Esophagus muscularis mucosa (tissue), 3 donors: ENCODE measurements around the gene SPATS2.

ENCODE experiments used
- POLR2AphosphoS5 ChIP-seq, 2 donors: sonication (generic); formaldehyde crosslinking; IDR thresholded peaks; one replicate each; pipeline ENCODE4 v1.6.1; 2017; ENCODE audit warnings: antibody characterized with exemption in 2 of 2
- TF ChIP-seq, protein P1 (sequence below), 3 experiments: fragments of 200-600 bp in 2 of 3; fragments of 450-650 bp in 1 of 3; sonication (generic) in 2 of 3; IDR thresholded peaks; one replicate each; pipeline ENCODE4 v1.5.1; 2017 to 2019; ENCODE audit warnings: antibody characterized with exemption in 3 of 3, mild to moderate bottlenecking in 2 of 3, moderate library complexity in 1 of 3

GRCh38 chr12:49496417-49497360, 129.4 kb downstream of the SPATS2 start:
- no peak for TF ChIP-seq POLR2AphosphoS5 (IDR thresholded peaks at IDR 0.05)
- TF ChIP-seq, protein P1, sequence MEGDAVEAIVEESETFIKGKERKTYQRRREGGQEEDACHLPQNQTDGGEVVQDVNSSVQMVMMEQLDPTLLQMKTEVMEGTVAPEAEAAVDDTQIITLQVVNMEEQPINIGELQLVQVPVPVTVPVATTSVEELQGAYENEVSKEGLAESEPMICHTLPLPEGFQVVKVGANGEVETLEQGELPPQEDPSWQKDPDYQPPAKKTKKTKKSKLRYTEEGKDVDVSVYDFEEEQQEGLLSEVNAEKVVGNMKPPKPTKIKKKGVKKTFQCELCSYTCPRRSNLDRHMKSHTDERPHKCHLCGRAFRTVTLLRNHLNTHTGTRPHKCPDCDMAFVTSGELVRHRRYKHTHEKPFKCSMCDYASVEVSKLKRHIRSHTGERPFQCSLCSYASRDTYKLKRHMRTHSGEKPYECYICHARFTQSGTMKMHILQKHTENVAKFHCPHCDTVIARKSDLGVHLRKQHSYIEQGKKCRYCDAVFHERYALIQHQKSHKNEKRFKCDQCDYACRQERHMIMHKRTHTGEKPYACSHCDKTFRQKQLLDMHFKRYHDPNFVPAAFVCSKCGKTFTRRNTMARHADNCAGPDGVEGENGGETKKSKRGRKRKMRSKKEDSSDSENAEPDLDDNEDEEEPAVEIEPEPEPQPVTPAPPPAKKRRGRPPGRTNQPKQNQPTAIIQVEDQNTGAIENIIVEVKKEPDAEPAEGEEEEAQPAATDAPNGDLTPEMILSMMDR (IDR thresholded peaks at IDR 0.05) = no peak
